DMS114 treated with DMSO at 0.1 percent for 48 hours (cell line): ENCODE measurements around the gene RNF214.

Experiments
- DNase-seq: peaks from one replicate; lab custom pipeline; 2025; ENCODE audit not compliant: unreplicated experiment; lab: John Stamatoyannopoulos, UW

The RNF214 gene

DNA sequence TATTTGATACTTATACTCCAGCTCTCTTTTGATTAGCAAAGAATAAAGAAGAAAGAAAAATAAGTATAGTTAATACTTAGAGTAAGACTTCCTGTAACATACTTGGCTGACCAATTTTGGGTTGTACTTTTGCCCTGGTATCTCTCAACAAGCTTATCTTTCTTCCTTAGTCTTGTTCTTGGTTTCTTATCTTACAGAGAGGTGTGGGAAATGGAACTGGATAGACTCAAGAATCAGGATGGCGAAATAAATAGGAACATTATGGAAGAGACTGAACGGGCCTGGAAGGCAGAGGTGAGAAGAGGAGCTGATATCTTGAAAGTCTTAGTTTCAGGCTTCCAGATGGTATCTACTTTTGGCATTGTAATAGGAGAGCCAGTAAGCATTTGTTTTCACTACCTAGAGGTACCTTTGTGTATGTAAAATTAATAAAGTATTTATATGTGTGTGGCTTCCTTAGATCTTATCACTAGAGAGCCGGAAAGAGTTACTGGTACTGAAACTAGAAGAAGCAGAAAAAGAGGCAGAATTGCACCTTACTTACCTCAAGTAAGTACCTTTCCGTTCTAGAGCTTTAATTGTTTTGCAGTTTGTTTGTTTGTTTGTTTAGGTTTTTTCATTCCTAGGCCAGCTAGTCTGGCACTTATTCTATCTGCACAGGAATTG lies 47.4 kb downstream of the RNF214 start:
- no peak for DNase-seq

DNA sequence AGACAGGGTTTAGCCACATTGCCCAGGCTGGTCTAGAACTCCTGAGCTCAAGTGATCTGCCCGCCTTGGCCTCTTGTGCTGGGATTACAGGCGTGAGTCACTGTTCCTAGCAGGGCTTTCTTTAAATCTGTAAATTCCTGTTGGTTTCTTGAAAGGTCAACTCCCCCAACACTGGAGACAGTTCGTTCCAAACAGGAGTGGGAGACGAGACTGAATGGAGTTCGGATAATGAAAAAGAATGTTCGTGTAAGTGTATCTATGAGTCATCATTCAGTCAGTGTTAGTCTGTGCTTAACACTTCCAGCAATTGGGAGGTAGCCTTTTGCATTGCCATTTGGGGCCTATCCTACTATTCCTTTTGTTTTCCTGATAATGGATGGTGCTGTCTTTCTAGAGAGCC lies 48.7 kb downstream of the RNF214 start:
- DNase-seq, result no peak

DNA sequence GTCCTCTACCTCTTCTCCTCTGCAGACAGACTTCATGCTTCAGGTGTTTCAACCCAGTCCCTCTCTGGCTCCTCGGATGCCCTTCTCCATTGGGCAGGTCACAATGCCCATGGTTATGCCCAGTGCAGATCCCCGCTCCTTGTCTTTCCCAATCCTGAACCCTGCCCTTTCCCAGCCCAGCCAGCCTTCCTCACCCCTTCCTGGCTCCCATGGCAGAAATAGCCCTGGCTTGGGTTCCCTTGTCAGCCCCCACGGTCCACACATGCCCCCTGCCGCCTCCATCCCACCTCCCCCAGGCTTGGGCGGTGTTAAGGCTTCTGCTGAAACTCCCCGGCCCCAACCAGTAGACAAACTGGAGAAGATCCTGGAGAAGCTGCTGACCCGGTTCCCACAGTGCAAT lies 49.4 kb downstream of the RNF214 start:
- DNase-seq, result no peak

DNA sequence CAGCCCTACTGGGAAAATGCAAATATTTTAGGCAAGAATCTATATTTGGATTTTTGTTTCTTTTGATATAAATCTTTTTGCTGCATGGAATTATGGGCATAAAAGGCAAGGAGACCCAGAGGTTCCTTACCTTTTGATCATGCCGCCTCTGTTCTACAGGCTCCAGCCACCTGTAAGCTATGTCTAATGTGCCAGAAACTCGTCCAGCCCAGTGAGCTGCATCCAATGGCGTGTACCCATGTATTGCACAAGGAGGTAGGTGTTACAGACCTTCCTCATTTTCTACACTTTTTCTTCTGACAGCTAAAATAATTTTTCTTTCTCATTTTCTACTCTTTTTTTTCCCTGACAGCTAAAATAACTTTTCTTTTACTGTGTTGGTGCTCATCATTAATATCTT lies 50.5 kb downstream of the RNF214 start:
- no peak for DNase-seq

DNA sequence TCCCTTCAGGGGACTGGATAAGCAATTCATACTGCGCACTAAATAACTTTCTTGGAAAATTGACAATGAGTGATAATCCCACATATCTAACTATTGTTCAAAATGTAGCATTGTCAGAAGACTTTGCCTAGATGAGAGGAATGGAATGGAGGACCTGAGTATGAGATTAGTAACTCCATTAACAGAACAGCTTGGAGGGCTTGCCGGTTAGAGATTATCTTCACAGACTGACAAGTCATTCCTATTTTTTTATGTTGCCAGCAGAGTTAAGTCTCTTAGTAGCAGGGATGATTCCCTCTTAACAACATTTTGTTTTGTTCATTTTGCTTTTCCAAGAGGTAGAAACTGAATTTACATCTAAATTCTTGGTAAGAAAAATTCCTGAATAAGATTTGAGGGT lies 51.6 kb downstream of the RNF214 start:
- DNase-seq, result no peak

DNA sequence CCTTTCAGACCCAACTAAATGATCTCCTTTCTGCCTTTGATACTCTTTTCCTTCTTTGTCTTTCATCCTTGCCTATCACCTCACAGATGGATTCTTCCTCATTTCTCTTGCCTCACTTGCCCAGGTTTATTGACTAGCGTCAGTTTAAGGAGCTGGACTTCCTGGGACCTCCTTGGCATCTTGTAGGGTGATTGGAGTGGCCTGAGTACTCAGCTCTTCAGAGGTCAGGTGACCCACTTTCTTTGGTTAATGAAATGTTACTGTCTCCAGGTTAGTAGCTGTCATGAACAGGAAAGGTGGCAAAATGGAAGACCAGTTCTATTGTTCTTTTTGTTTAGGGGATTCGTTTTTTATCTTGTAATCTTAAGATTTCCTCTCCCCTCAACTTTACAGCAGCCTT lies 54.1 kb downstream of the RNF214 start:
- DNase-seq, result no peak

DNA sequence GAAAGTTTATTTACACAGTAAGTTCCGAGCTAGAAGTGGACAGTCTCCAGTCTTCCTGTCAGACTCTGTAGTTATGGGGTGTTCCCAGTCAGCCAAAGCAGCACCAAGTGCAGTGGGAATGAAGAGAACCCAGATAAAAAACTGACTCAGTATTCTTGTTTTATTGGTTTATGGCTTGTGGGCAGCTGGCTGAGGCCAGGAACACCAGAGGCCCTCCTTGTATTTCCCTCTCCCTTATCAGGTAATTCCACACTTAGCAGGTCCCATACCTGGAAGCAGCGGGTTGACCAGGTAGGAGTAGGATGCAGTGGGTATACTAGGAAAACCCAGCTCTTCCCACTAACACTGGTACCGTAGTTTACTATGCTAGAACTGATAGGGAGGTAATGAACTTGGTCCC lies 55.2 kb downstream of the RNF214 start:
- no peak for DNase-seq

DNA sequence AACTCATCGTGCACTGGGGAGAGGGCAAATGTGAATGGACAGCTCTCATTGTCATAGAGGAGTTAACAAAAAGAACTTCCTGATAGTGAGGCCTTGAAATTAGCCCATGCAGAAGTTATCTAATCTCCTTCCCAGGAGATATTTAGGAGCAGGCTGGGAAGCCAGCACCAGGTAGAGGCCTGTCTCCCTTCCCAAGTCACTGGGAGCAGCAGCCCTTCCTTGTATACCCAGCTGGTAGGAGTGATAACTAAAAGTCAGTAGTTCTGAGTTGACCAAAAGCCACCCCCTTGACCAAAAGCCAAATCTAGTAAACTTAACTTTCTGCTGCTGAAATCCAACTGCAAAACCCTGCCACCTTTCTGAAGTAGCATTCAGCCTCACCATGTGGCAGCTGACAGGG lies 57.3 kb downstream of the RNF214 start:
- DNase-seq, result no peak

DNA sequence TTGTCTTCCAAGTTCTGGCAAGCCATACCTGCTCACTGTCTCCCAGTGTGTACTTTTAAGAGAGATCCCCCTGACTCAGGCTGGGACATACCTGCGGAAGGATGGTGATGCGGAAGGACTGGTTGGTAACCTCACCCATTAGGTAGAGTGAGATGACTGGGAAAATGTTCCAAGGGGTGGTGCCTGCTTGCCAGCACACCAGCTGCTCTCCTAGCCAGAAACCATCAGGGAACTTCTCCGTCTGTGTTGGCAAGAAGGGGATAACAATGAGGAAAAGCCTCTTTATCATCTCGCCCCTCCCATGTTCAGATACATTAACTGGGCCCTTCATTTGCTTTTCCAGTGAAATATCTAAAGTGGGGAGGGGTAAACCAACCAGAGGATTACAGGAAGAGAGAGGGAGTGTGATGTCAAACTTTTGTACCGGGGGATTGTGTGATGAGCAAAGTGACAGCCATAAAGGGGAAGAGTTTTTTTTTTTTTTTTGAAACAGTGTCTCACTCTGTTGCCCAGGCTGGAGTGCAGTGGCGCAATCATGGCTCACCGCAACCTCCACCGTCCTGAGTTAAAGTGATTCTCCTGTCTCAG lies 58.4 kb downstream of the RNF214 start, which contains the start of gene BACE1-AS:
BACE1-AS (plus strand) TSS at position 538 of the 588 bp plus-strand sequence.
- DNase-seq, result no peak

DNA sequence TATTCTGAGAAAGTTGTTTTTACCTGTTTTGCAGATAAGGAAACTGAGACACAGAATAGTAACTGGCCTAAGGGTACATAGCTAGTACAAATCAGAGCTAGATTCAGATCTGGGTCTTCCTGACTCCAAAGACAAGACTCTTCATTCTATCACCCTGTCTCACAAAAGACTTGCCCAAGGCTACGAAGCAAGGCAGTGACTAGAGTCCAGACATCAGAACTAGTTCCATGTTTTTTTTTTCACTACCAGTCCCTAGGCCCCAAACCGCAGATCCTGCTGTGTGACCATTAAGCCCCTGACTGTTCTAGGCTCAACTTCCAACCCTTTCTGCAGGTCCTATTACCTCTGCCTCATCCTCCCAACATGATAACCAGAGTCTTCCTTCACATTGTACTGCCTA lies 60.1 kb downstream of the RNF214 start:
- no peak for DNase-seq

DNA sequence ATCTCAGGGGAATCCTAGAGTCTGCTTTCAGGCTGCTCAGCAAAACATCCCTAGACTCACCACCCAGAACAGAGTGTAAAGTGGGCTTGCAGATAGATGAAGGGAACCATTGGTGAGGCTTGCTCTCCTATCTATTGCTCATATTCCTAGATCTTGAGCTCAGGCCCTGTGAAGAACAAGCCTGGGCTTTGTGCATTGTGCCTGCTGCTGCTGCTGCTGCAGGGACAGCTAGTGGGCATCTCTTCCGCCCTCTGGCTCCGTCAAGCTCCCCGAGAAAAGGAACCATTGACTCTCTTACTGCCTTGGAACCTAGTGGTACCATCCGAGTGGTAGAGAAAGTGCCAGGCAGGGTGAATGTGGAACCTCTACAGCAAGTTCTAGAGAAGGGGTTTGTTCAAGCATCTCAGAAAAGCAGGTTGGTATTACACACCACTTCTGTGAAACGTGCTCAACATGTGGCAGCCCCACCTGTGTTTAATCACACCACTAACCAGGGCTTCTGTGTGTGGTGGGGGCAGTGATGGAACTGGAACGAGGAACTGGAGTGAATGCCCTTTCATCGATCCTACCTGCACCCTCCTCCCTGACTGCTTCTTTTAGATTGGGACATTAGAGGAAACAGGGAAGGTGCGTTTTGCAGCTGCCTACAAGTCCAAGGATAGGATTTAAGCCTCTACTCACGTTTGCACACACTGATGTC lies 63.1 kb downstream of the RNF214 start:
- no peak for DNase-seq

DNA sequence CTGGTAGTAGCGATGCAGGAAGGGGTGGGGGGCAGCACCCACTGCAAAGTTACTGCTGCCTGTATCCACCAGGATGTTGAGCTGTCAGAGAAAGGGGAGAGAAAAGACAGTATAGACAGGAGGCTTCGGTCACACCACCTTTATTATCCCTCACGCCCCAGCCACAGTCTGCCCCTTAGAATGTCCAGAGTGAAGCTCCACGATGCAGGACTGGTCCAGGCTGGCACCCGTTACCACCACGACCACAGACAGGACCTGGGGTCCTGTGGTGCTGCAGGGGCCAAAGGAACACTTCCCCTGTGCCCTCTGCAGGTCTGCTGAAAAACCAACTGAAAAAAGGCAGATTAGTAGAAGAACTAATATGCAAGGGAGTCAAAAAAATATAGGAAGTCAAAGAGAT lies 64.4 kb downstream of the RNF214 start:
- DNase-seq, result no peak

DNA sequence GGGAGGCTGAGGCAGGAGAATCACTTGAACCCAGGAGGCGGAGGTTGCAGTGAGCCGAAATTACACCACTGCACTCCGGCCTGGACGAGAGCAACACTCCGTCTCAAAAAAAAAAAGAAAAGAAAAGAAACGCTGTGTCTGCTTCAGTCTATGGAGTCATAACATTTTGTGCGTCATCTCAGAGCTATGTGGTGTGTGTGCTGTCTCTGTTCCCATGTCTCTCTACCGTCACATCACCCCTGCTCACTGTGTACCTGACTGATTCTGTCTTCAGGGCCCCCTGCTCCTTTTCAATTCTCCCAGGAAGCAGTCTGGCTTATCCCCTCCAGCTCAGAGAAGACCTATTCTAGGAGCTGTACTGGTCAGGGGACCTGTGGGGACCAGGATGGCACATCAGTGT lies 65.7 kb downstream of the RNF214 start:
- no peak for DNase-seq

DNA sequence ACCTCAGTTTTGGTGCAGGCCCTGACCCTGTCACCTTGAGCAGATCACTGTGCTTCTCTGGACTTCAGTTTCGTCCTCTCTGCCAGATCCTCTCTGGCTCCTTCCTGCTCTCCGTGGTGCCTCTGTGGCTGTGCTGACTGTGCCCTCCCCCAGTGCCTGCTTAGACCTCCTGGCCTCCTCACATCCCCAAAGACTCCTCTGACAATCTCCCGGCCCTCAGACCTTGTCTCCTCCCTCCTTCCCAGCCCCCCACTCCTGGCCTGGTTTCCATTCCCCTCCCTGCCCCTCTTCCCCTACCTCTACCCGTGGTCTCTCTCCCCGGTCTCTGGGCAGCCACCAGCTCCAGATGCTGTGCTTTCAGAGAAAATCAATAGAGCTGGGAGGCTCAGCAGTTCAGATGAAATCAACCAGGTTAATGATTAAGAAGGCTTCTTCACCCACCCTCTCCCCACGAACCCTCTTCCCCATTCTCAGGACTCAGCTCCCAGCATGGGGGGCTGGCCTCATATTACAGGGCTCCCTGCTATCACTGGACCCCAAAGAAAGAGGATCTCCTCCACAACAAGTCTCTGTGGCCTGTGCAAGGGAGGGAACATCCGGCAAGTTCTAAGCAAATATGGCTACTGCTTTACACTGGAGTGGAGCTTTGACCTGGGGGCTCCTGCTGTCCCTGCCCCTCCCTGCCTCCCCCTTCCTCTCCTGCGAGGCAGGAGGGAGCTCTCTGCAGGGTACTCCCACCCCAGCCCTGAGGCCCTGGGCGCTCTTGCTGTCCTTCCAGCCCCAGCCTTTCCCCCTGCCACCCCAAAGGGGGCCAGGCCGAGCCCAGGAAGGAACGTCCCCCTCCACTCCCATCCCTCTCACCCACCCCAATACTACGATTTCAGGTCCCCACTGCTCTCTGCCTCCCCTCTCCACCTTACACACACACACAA lies 67.1 kb downstream of the RNF214 start:
- no peak for DNase-seq

DNA sequence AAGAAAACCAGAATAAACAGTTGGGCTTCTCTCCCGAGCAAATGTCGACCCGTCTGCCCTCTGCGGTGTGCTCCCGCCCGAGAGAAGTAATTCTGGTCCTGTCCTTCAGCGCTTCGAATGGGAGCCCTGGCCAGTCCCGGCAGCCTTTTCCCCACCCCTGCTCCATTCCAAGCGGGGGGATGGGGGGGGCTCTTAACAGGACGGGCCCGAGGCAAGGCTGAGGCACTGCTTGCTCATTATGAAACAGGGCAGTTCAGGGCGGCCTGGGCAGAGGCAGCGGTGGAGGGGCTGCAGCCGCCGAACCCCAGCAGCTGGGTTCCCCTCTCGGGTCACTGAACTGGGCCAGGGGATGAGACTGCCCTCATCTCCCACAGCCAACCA lies 67.8 kb downstream of the RNF214 start:
- DNase-seq, result no peak

DNA sequence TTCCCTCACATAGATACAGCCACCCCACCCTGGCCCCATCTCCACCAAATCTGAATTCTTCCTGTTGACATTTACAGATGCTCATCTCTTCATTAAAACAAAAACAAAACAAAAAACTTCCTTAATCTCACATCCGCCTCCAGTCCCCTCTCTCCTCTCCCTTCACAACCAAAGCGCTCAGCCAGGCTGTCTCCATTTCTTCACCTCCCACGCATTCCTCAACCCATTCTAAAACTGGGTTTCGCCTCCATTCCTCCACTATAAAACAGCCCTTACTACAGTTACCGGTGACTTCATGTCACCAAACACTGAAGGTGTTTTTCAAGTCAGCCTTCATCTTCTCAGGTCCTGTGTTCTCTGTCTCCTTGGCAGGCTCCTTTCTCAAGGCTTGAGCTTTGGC lies 68.3 kb downstream of the RNF214 start:
- DNase-seq, result no peak

DNA sequence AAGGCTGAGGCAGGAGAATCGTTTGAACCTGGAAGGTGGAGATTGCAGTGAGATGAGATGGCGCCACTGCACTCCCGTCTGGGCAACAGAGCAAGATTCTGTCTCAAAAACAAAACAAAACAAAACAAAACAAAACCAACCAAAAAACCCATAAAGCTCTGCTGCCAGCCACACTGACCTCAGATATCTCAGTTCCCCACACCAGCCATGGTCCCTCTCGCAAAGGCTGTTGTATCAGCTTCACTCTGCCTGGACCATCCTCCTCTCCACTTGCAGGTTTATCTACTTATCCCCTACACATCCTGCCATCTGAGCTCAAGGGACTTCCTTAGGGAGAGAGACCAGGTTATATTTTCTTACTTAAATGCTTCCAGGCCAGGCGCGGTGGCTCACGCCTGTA lies 69.8 kb downstream of the RNF214 start:
- DNase-seq, result no peak

DNA sequence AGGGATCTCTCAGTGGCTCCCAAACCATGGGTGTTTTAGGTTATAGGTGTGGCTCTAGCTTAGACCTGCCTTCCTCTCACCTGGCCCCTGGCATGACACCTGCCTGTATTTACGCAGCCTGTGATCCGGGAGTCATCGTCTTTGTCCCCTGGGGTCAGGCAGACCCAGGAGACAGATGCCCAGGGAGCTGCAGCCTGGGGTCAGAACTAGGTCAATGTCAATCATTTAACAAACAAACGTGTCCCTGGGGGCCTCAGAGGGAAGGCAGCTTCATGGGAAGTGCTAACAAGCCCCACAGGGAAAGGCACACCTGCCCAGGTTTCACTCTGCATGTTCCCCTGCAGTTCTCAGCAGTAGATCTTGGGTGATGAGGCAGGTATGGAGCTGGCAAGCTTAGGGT lies 70.6 kb downstream of the RNF214 start:
- DNase-seq, result no peak

DNA sequence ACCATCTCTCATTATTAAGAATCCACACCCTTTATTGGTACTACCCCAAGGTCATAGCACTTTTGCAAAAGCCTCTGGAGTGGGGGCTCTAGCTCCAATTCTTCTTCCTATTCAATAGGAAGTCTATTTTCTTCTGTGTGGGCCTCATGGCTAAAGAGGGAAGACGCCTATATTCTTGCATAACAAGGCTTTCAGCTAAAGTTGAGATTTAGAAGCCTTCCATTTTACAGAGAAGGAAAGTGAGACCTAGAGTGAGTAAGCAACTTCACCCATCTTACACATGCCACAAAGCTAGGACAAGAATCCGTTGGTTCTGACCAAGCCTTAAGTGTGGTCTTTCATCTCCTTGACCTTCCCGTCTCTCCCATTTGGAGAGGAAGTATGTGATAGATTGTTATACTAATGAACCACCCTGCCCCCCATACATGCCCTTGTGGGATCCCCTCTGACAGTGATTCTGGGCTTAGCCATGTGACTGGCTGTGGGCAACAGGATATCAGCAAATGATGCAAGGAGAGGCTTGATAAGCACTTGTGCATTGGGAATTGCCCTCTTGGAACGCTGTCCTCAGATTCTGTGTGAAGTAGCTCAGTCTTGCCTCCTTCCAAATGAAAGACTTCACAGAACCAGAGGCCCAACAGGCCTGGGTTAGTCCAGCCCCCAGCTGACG lies 71.3 kb downstream of the RNF214 start:
- no peak for DNase-seq

DNA sequence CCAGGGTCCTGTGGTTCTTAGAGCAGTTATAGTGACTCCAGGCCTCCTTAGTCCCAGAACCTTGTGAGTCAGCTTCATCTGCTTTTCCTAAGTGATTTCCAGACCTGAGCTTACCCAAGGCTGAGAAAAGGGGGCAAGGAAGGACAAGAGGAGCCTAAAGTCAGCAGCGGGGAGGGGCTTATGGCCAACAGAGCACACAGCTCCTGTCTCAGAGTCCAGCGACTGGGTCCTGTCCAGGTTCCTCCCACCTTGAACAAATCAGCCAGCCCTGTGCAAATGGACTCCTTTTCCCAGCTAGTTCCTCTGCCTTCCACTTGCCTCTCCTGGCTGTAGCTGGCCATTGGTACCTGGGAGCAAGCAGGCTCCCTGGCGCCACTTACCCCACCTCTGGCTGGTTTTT lies 72.7 kb downstream of the RNF214 start:
- DNase-seq, result no peak

DNA sequence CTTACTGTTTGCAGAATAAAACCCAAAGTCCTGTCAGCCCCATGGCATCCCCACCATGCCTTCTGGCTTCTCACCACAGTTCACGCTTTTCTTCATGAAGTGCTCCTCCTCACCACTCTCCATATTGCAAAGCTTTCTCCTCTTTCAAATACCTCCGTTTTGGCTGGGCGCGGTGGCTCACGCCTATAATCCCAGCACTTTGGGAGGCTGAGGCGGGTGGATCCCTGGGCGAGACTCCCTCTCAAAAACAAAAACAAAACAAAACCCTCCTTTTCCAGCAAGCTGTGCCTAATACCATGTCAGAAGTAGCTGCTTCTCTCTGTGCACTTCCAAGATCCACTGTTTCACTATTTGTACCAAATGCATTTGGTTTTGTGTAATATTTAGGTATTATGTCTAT lies 76.8 kb downstream of the RNF214 start:
- no peak for DNase-seq
